ENCODE data around the gene FAM210B. TPM values are rescaled to one million over a fixed set of nuclear protein-coding genes. Genes with fewer than 3 reads are reported as not detected.

FAM210B gene
- total RNA-seq, 1 experiment from 2014 or later = 19.1 TPM

DNA sequence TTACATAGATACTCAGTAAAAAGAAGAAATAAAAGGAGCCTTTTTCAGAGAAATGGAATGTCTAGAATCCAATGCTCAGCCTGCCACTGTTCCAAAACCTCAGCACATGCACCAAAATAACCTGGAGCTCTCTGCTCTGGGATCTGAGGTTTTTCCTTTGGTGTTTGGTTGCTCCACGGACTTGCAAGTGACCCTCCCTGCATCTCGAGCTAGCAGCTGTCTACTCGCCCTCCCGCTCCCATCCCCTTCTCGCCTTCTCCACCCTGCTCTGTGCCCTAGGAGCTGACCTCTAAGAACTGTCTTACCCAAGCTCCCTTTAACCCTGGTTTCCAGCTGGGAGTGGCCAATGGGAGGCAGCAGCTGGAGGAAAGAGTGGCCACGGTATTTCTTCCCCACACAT, 35.1 kb upstream of the FAM210B start:
- H3K4me3 Mint-ChIP-seq = no peak overlapping the region
- H3K4me1 Mint-ChIP-seq = no peaks in the 10 kb centered on the region
- peaks cover 79% of the 10 kb centered on the region for H3K36me3 Mint-ChIP-seq
- H3K27me3 Mint-ChIP-seq (ENCODE audit: low read depth) = peaks cover 6% of the 10 kb centered on the region; the same call in 1 of the 2 replicates
- POLR2A ChIA-PET = no interaction called here
- CTCF ChIA-PET = no interaction called here
- DNase-seq (ENCODE audit: low spot score) (no peak), ATAC-seq (no peak)
- no peak for TF ChIP-seq ZNF281 (CRISPR knock-in tag; IDR thresholded peaks at IDR 0.05)
- TF ChIP-seq ZNF232 (CRISPR knock-in tag; IDR thresholded peaks at IDR 0.05) = no peak
- TF ChIP-seq, protein P1, sequence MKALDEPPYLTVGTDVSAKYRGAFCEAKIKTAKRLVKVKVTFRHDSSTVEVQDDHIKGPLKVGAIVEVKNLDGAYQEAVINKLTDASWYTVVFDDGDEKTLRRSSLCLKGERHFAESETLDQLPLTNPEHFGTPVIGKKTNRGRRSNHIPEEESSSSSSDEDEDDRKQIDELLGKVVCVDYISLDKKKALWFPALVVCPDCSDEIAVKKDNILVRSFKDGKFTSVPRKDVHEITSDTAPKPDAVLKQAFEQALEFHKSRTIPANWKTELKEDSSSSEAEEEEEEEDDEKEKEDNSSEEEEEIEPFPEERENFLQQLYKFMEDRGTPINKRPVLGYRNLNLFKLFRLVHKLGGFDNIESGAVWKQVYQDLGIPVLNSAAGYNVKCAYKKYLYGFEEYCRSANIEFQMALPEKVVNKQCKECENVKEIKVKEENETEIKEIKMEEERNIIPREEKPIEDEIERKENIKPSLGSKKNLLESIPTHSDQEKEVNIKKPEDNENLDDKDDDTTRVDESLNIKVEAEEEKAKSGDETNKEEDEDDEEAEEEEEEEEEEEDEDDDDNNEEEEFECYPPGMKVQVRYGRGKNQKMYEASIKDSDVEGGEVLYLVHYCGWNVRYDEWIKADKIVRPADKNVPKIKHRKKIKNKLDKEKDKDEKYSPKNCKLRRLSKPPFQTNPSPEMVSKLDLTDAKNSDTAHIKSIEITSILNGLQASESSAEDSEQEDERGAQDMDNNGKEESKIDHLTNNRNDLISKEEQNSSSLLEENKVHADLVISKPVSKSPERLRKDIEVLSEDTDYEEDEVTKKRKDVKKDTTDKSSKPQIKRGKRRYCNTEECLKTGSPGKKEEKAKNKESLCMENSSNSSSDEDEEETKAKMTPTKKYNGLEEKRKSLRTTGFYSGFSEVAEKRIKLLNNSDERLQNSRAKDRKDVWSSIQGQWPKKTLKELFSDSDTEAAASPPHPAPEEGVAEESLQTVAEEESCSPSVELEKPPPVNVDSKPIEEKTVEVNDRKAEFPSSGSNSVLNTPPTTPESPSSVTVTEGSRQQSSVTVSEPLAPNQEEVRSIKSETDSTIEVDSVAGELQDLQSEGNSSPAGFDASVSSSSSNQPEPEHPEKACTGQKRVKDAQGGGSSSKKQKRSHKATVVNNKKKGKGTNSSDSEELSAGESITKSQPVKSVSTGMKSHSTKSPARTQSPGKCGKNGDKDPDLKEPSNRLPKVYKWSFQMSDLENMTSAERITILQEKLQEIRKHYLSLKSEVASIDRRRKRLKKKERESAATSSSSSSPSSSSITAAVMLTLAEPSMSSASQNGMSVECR (CRISPR knock-in tag; IDR thresholded peaks at IDR 0.05; ENCODE audit: borderline replicate concordance) = no peak
- no peak for TF ChIP-seq NFYB (CRISPR knock-in tag; conservative IDR thresholded peaks at IDR 0.05; ENCODE audit: low read depth)
- TF ChIP-seq, protein P2, sequence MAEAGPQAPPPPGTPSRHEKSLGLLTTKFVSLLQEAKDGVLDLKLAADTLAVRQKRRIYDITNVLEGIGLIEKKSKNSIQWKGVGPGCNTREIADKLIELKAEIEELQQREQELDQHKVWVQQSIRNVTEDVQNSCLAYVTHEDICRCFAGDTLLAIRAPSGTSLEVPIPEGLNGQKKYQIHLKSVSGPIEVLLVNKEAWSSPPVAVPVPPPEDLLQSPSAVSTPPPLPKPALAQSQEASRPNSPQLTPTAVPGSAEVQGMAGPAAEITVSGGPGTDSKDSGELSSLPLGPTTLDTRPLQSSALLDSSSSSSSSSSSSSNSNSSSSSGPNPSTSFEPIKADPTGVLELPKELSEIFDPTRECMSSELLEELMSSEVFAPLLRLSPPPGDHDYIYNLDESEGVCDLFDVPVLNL (CRISPR knock-in tag; IDR thresholded peaks at IDR 0.05; ENCODE audit: borderline replicate concordance, low read depth) = no peak
- TF ChIP-seq ZNF219 (CRISPR knock-in tag; IDR thresholded peaks at IDR 0.05; ENCODE audit: borderline replicate concordance) = no peak
- TF ChIP-seq FOXK1 (CRISPR knock-in tag; IDR thresholded peaks at IDR 0.05) = no peak
- TF ChIP-seq FOXJ3 (CRISPR knock-in tag; IDR thresholded peaks at IDR 0.05; ENCODE audit: borderline replicate concordance) = no peak
- no peak for TF ChIP-seq FOXP1 (CRISPR knock-in tag; IDR thresholded peaks at IDR 0.05; ENCODE audit: borderline replicate concordance)
- no peak for TF ChIP-seq USF2 (CRISPR knock-in tag; IDR thresholded peaks at IDR 0.05)
- no peak overlapping the region for H3K27ac Mint-ChIP-seq
- H3K9me3 Mint-ChIP-seq = peaks cover 91% of the 10 kb centered on the region

DNA sequence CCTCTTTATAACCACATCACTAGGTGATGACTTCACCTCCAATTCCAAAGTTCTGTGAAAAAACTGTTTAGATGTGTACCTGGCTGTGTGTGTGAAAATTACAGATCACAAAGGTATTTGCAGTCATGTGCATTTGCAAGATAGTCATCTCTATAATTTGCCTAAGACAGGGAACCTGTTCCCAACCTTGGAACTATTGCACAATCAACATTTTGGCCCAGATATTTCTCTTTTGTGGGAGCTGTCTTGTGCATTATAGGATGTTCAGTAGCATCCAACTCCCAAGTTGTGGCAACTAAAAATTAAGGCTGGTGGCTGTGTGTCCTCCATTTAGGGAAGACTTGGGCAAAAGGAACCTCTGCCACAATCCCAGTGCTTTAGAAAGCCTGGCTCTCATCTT, 34.0 kb upstream of the FAM210B start:
- Mint-ChIP-seq H3K4me1 (no peaks in the 10 kb centered on the region), H3K9me3 (peaks cover 91% of the 10 kb centered on the region), H3K27ac (no peak overlapping the region), H3K27me3 (ENCODE audit: low read depth) (peaks cover 6% of the 10 kb centered on the region; the same call in 1 of the 2 replicates), H3K36me3 (peaks cover 78% of the 10 kb centered on the region), H3K4me3 (no peak overlapping the region)
- DNase-seq (ENCODE audit: low spot score) = no peak
- no peak for ATAC-seq
- ChIA-PET POLR2A (no interaction called here), CTCF (no interaction called here)
- TF ChIP-seq ZNF138 (CRISPR knock-in tag; conservative IDR thresholded peaks at IDR 0.05) (no peak), TEAD1 (CRISPR knock-in tag; IDR thresholded peaks at IDR 0.05) (no peak), FOXK1 (CRISPR knock-in tag; IDR thresholded peaks at IDR 0.05) (no peak), ZNF671 (CRISPR knock-in tag; IDR thresholded peaks at IDR 0.05) (no peak), MYBL2 (CRISPR knock-in tag; IDR thresholded peaks at IDR 0.05) (no peak), ZNF423 (CRISPR knock-in tag; IDR thresholded peaks at IDR 0.05) (no peak), TEAD4 (CRISPR knock-in tag; IDR thresholded peaks at IDR 0.05) (no peak), ZNF396 (CRISPR knock-in tag; IDR thresholded peaks at IDR 0.05; ENCODE audit: borderline replicate concordance) (no peak)
- TF ChIP-seq, protein P3, sequence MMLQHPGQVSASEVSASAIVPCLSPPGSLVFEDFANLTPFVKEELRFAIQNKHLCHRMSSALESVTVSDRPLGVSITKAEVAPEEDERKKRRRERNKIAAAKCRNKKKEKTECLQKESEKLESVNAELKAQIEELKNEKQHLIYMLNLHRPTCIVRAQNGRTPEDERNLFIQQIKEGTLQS (CRISPR knock-in tag; conservative IDR thresholded peaks at IDR 0.05) = no peak
- TF ChIP-seq, protein P4, sequence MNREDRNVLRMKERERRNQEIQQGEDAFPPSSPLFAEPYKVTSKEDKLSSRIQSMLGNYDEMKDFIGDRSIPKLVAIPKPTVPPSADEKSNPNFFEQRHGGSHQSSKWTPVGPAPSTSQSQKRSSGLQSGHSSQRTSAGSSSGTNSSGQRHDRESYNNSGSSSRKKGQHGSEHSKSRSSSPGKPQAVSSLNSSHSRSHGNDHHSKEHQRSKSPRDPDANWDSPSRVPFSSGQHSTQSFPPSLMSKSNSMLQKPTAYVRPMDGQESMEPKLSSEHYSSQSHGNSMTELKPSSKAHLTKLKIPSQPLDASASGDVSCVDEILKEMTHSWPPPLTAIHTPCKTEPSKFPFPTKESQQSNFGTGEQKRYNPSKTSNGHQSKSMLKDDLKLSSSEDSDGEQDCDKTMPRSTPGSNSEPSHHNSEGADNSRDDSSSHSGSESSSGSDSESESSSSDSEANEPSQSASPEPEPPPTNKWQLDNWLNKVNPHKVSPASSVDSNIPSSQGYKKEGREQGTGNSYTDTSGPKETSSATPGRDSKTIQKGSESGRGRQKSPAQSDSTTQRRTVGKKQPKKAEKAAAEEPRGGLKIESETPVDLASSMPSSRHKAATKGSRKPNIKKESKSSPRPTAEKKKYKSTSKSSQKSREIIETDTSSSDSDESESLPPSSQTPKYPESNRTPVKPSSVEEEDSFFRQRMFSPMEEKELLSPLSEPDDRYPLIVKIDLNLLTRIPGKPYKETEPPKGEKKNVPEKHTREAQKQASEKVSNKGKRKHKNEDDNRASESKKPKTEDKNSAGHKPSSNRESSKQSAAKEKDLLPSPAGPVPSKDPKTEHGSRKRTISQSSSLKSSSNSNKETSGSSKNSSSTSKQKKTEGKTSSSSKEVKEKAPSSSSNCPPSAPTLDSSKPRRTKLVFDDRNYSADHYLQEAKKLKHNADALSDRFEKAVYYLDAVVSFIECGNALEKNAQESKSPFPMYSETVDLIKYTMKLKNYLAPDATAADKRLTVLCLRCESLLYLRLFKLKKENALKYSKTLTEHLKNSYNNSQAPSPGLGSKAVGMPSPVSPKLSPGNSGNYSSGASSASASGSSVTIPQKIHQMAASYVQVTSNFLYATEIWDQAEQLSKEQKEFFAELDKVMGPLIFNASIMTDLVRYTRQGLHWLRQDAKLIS (CRISPR knock-in tag; IDR thresholded peaks at IDR 0.05; ENCODE audit: borderline replicate concordance) = no peak
